ENCODE results near the gene PRKAR1B.

Gene PRKAR1B

GRCh38 chr7:716636-717035, 10.4 kb downstream of the PRKAR1B start:
- DNase-seq, result no peak

GRCh38 chr7:716222-716621, 10.9 kb downstream of the PRKAR1B start:
- no peak for DNase-seq

GRCh38 chr7:714251-714671, 12.8 kb downstream of the PRKAR1B start:
- no peak for DNase-seq

GRCh38 chr7:713488-714230, 13.4 kb downstream of the PRKAR1B start:
- DNase-seq, result no peak

- no peak for DNase-seq
These were observed 14.0 kb downstream of the PRKAR1B start for GRCh38 chr7:713139-713457.

GRCh38 chr7:712381-713138, 14.5 kb downstream of the PRKAR1B start:
- DNase-seq, result no peak

- DNase-seq, result no peak
These were observed 15.1 kb downstream of the PRKAR1B start for GRCh38 chr7:711922-712380.

- DNase-seq, result no peak
These were observed 15.8 kb downstream of the PRKAR1B start for GRCh38 chr7:711093-711921.

GRCh38 chr7:710161-710560, 16.9 kb downstream of the PRKAR1B start:
- no peak for DNase-seq

GRCh38 chr7:707296-708000, 19.6 kb downstream of the PRKAR1B start:
- DNase-seq, result no peak

- DNase-seq, result no peak
These were observed 20.4 kb downstream of the PRKAR1B start for GRCh38 chr7:706721-707120.

- DNase-seq, result no peak
These were observed 24.0 kb downstream of the PRKAR1B start for GRCh38 chr7:703049-703448.

GRCh38 chr7:701086-701671, 25.9 kb downstream of the PRKAR1B start:
- DNase-seq, result no peak

- DNase-seq, result no peak
These were observed 27.5 kb downstream of the PRKAR1B start for GRCh38 chr7:699476-700170.

GRCh38 chr7:698515-699475, 28.3 kb downstream of the PRKAR1B start:
- DNase-seq, result no peak

GRCh38 chr7:696812-697551, 30.1 kb downstream of the PRKAR1B start:
- DNase-seq, result no peak

- no peak for DNase-seq
These were observed 30.7 kb downstream of the PRKAR1B start for GRCh38 chr7:696426-696811.

- no peak for DNase-seq
These were observed 33.8 kb downstream of the PRKAR1B start for GRCh38 chr7:693280-693679.

- no peak for DNase-seq
These were observed 35.6 kb downstream of the PRKAR1B start for GRCh38 chr7:691361-692045.

Measured in CD4-positive, alpha-beta T cell treated with Interleukin-4 for 4 hours (primary cell).